ENCODE data around the gene TNS2.

The TNS2 gene

GRCh38 chr12:53056296-53056695, 6.4 kb downstream of the TNS2 start:
- DNase-seq (ENCODE audit: low read depth in 3 of 3): no peak

- no peak for DNase-seq (ENCODE audit: low read depth in 3 of 3)
Observed at GRCh38 chr12:53056901-53057300, 7.0 kb downstream of the TNS2 start.

- no peak for DNase-seq (ENCODE audit: low read depth in 3 of 3)
Observed at GRCh38 chr12:53057816-53058500, 8.1 kb downstream of the TNS2 start.

- no peak for DNase-seq (ENCODE audit: low read depth in 3 of 3)
Observed at GRCh38 chr12:53058674-53059433, 9.0 kb downstream of the TNS2 start.

DNA sequence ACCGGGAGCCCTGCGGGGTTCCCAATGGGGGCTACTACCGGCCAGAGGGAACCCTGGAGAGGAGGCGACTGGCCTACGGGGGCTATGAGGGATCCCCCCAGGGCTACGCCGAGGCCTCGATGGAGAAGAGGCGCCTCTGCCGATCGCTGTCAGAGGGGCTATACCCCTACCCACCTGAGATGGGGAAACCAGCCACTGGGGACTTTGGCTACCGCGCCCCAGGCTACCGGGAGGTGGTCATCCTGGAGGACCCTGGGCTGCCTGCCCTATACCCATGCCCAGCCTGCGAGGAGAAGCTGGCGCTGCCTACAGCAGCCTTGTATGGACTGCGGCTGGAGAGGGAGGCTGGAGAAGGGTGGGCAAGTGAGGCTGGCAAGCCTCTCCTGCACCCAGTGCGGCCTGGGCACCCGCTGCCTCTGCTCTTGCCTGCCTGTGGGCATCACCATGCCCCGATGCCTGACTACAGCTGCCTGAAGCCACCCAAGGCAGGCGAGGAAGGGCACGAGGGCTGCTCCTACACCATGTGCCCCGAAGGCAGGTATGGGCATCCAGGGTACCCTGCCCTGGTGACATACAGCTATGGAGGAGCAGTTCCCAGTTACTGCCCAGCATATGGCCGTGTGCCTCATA, 9.7 kb downstream of the TNS2 start:
- no peak for DNase-seq (ENCODE audit: low read depth in 3 of 3)

GRCh38 chr12:53060064-53060720, 10.3 kb downstream of the TNS2 start:
- DNase-seq (ENCODE audit: low read depth in 3 of 3): no peak

DNA sequence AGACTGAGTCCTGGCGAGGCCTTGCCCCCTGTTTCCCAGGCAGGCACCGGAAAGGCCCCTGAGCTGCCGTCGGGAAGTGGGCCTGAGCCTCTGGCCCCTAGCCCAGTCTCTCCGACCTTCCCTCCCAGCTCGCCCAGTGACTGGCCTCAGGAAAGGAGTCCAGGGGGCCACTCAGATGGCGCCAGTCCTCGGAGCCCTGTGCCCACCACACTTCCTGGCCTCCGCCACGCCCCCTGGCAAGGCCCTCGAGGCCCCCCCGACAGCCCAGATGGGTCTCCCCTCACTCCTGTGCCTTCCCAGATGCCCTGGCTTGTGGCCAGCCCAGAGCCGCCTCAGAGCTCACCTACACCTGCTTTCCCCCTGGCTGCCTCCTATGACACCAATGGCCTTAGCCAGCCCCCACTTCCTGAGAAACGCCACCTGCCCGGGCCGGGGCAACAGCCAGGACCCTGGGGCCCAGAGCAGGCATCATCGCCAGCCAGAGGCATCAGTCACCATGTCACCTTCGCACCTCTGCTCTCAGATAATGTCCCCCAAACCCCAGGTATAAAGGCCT, 10.9 kb downstream of the TNS2 start:
- DNase-seq (ENCODE audit: low read depth in 3 of 3): no peak

- DNase-seq (ENCODE audit: low read depth in 3 of 3): no peak
Observed at GRCh38 chr12:53061404-53062010, 11.6 kb downstream of the TNS2 start.

GRCh38 chr12:53062011-53062961, 12.4 kb downstream of the TNS2 start:
- DNase-seq (ENCODE audit: low read depth in 3 of 3): no peak

- no peak for DNase-seq (ENCODE audit: low read depth in 3 of 3)
Observed at GRCh38 chr12:53062977-53063707, 13.3 kb downstream of the TNS2 start.

- no peak for DNase-seq (ENCODE audit: low read depth in 3 of 3)
Observed at GRCh38 chr12:53063708-53064612, 14.1 kb downstream of the TNS2 start.

DNA sequence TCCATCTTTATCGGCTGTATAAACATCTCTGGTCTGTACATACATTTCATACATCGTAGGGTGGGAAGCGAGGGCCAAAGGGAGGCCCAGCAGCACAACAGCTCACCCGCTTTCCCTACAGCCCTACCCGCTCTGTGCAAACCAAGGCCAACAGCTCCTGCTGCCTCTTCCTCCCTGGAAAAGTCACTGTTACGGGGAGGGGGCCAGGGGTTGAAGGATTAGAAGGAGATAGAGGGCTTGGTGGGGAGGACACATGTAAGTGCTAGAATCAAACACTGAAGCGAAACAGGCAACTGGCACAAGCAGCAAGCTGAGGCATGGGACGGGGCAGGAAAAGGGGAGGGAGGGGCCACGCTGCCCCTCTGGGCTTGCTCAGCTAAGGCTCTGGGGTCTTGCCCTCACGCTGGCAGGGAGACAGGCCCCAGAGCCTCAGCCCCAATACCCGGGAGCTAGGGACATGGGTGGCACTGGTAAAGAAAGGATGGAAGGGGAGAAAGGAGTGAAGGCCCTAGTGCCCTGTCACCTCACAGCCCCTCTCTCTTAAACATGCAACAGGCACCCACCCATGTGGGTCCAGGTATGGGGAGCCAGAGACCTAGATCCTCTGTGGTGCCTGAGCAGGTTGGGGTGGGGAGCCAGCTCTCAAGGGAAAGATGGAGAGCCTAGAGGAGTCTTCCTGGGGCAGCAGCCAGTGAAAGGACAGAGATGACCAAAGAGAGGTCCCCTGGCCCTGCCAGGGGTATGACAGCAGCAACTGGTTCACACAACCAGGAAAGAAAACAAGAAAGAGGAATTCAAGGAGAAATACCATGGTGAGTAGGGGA, 15.0 kb downstream of the TNS2 start:
- no peak for DNase-seq (ENCODE audit: low read depth in 3 of 3)

GRCh38 chr12:53065470-53065869, 15.6 kb downstream of the TNS2 start:
- no peak for DNase-seq (ENCODE audit: low read depth in 3 of 3)

GRCh38 chr12:53065975-53066931, 16.4 kb downstream of the TNS2 start:
- peak; percentile 37 to 70 (median 48) for DNase-seq (ENCODE audit: low read depth in 3 of 3)

GRCh38 chr12:53067074-53067992, 17.5 kb downstream of the TNS2 start:
- DNase-seq (ENCODE audit: low read depth in 3 of 3): no peak

Data from stimulated activated CD4-positive, alpha-beta T cell treated with anti-CD3 and anti-CD28 coated beads, TNF-alpha, amount 100 ng/mL, for 48 hours (primary cell).